Natural killer cell (primary cell): ENCODE data around the gene BET1. TPM values are rescaled to one million over a fixed set of nuclear protein-coding genes. Genes with fewer than 3 reads are reported as not detected.

Source experiments
- ATAC-seq, 3 donors: fragments of 150-1000 bp in 2 of 3; fragments of 200-7000 bp in 1 of 3; cut with Tn5 transposase; 1 replicate in 1 of 3; 2 replicates in 2 of 3; pipeline ENCODE4 v1.10.0; 2021; ENCODE audit warnings: mild to moderate bottlenecking in 2 of 3, moderate library complexity in 2 of 3
- DNase-seq, 2 donors: peaks; one replicate each; pipeline versions ENCODE4 v3.0.0 to v3.0.0-alpha.2; 2013 to 2021; ENCODE audit warnings: mixed read lengths in 1 of 2
- H3K27ac ChIP-seq: one replicate; pipeline ENCODE4 v1.5.1; 2013; ENCODE audit warnings: mild to moderate bottlenecking, low read length
- H3K27me3 ChIP-seq: one replicate; pipeline ENCODE4 v1.6.1; 2013; ENCODE audit warnings: low read length; ENCODE audit not compliant: control insufficient read depth, insufficient read depth
- H3K36me3 ChIP-seq: one replicate; pipeline ENCODE4 v1.6.1; 2013; ENCODE audit warnings: low read length; ENCODE audit not compliant: control insufficient read depth, insufficient read depth
- H3K4me1 ChIP-seq: one replicate; pipeline ENCODE4 v1.6.1; 2013; ENCODE audit warnings: low read length; ENCODE audit not compliant: control insufficient read depth, insufficient read depth
- H3K4me3 ChIP-seq: one replicate; pipeline ENCODE4 v1.5.1; 2013; ENCODE audit warnings: low read length
- H3K9me3 ChIP-seq: one replicate; pipeline ENCODE4 v1.6.1; 2013; ENCODE audit warnings: low read length; ENCODE audit not compliant: control insufficient read depth, insufficient read depth
- H3K27ac Mint-ChIP-seq, 2 donors: one replicate each; pipeline ENCODE4 v1.8.0; 2022; ENCODE audit warnings: mild to moderate bottlenecking in 2 of 2, mixed read lengths in 2 of 2, moderate library complexity in 1 of 2
- H3K27me3 Mint-ChIP-seq, 2 donors: one replicate each; pipeline ENCODE4 v1.8.0; 2022; ENCODE audit warnings: low read depth in 2 of 2, mixed read lengths in 2 of 2
- H3K36me3 Mint-ChIP-seq: one replicate; pipeline ENCODE4 v1.8.0; 2022; ENCODE audit warnings: mixed read lengths
- H3K4me1 Mint-ChIP-seq, 2 donors: one replicate each; pipeline ENCODE4 v1.8.0; 2022; ENCODE audit warnings: mixed read lengths in 2 of 2
- H3K4me3 Mint-ChIP-seq: one replicate; pipeline ENCODE4 v1.8.0; 2022; ENCODE audit warnings: mild to moderate bottlenecking, moderate library complexity, mixed read lengths
- H3K9me3 Mint-ChIP-seq, 2 donors: one replicate each; pipeline ENCODE4 v1.8.0; 2022; ENCODE audit warnings: mixed read lengths in 2 of 2
- CTCF ChIP-seq: fragments of 200-600 bp; IDR thresholded peaks from one replicate; pipeline ENCODE4 v1.8.0; 2022; ENCODE audit warnings: antibody characterized with exemption
- WGBS: methylation state at CpG from one replicate; pipeline ENCODE4 v1.1.7; 2013; ENCODE audit warnings: missing lambda C conversion rate; ENCODE audit not compliant: insufficient coverage; 5-methylcytosine and 5-hydroxymethylcytosine counted together
- intact Hi-C: fragments of 100-400 bp; cut with micrococcal nuclease; formaldehyde crosslinking; loops from one replicate; pipeline ENCODE4 v1.14.2; 2022
- total RNA-seq, 4 donors: library from RNA; stranded (reverse); fragments of 120-200 nt in 1 of 4; gene quantifications; one replicate each; pipeline versions ENCODE4 v1.2.3 to v1.2.4, GENCODE V29; 2013 to 2022

Gene BET1
- total RNA-seq, 3 donors from 2014 or later (not counting 1 experiment from before 2014, with no cell fraction given): 13.1 to 14.0 (median 13.9) TPM

GRCh38 chr7:93958216-93958615 lies 45.9 kb downstream of the BET1 start:
- TF ChIP-seq CTCF: no peak

DNA sequence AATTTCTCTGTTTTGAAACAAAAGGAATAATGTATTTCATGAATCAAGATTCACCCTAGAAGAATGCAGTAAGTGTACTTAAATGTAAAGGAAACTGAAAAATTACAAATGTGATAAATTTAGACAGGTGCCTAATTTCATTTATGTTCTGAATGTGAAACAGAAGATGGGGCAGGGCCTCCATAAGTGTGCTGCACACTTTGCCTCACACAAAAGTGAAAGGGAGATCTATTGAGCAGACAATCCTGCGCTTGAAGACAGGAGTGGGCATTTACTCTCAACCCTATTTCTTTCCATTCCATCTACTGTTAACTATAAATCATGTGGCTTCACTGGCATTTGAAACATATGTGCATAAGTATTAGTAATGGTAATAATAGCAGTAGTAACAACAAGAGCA lies 46.4 kb downstream of the BET1 start:
- no peaks in the 10 kb centered on the region for H3K36me3 ChIP-seq
- H3K27me3 ChIP-seq: no peaks in the 10 kb centered on the region
- TF ChIP-seq CTCF: no peak
- no peak overlapping the region for H3K27ac ChIP-seq
- intact Hi-C loops: no loop called here
- H3K4me3 ChIP-seq: no peak overlapping the region
- peaks cover 0 to 18% of the 10 kb centered on the region in 2 donors for H3K27me3 Mint-ChIP-seq
- no peaks in the 10 kb centered on the region for H3K36me3 Mint-ChIP-seq
- no peak overlapping the region for H3K4me3 Mint-ChIP-seq
- no peaks in the 10 kb centered on the region for H3K9me3 Mint-ChIP-seq
- ATAC-seq (no peak), DNase-seq (no peak)
- H3K4me1 ChIP-seq: no peaks in the 10 kb centered on the region
- no peak overlapping the region for H3K27ac Mint-ChIP-seq
- no peaks in the 10 kb centered on the region for H3K9me3 ChIP-seq
- no peaks in the 10 kb centered on the region for H3K4me1 Mint-ChIP-seq
- WGBS: 100% methylated on average over 1 of the region's 1 CpG

More at GRCh38 chr7:93958216-93958615, 45.9 kb downstream of the BET1 start:
- Mint-ChIP-seq H3K27ac (no peak overlapping the region), H3K27me3 (peaks cover 0 to 18% of the 10 kb centered on the region in 2 donors), H3K9me3 (no peaks in the 10 kb centered on the region), H3K4me1 (no peaks in the 10 kb centered on the region), H3K36me3 (no peaks in the 10 kb centered on the region), H3K4me3 (no peak overlapping the region)
- H3K36me3 ChIP-seq: no peaks in the 10 kb centered on the region
- 92% methylated on average over 2 of the region's 3 CpGs for WGBS
- H3K4me3 ChIP-seq: no peak overlapping the region
- no peaks in the 10 kb centered on the region for H3K4me1 ChIP-seq
- no peak overlapping the region for H3K27ac ChIP-seq
- H3K27me3 ChIP-seq: no peaks in the 10 kb centered on the region
- ATAC-seq: no peak
- no peaks in the 10 kb centered on the region for H3K9me3 ChIP-seq
- intact Hi-C loops: no loop called here
- no peak for DNase-seq

- Mint-ChIP-seq H3K27ac (no peak overlapping the region), H3K4me1 (no peaks in the 10 kb centered on the region), H3K27me3 (peaks cover 0 to 18% of the 10 kb centered on the region in 2 donors), H3K36me3 (no peaks in the 10 kb centered on the region), H3K9me3 (no peaks in the 10 kb centered on the region), H3K4me3 (no peak overlapping the region)
- Histone ChIP-seq H3K27me3 (no peaks in the 10 kb centered on the region), H3K9me3 (no peaks in the 10 kb centered on the region), H3K27ac (no peak overlapping the region), H3K4me1 (no peaks in the 10 kb centered on the region), H3K36me3 (no peaks in the 10 kb centered on the region), H3K4me3 (no peak overlapping the region)
- no peak for ATAC-seq
- no peak for TF ChIP-seq CTCF
- intact Hi-C loops: no loop called here
- WGBS: 85% methylated on average over 2 of the region's 2 CpGs
- DNase-seq: no peak
Observed at GRCh38 chr7:93955304-93955703, 48.9 kb downstream of the BET1 start.

- DNase-seq (no peak), ATAC-seq (no peak)
- Mint-ChIP-seq H3K9me3 (no peaks in the 10 kb centered on the region), H3K4me1 (no peaks in the 10 kb centered on the region), H3K27me3 (no peaks in the 10 kb centered on the region), H3K4me3 (no peak overlapping the region), H3K36me3 (no peaks in the 10 kb centered on the region), H3K27ac (no peak overlapping the region)
- Histone ChIP-seq H3K9me3 (no peaks in the 10 kb centered on the region), H3K36me3 (no peaks in the 10 kb centered on the region), H3K27me3 (peaks cover 4% of the 10 kb centered on the region), H3K4me1 (no peaks in the 10 kb centered on the region), H3K27ac (no peak overlapping the region), H3K4me3 (no peak overlapping the region)
- WGBS: 94% methylated on average over 1 of the region's 1 CpG
- TF ChIP-seq CTCF: no peak
- intact Hi-C loops: no loop called here
Observed at GRCh38 chr7:93949423-93949822, 54.7 kb downstream of the BET1 start.
